Heart left ventricle (tissue), 13 donors: Measurements from ENCODE around the gene PRDX2.

ENCODE experiments used
- CTCF ChIP-seq, 12 donors: fragments of 200-600 bp; sonication (generic) in 4 of 12; IDR thresholded peaks; one replicate each; pipeline versions ENCODE4 v1.5.0 to v1.8.0; 2018 to 2022; ENCODE audit warnings: antibody characterized with exemption in 12 of 12, mild to moderate bottlenecking in 5 of 12
- POLR2A ChIP-seq, 2 donors: fragments of 450-650 bp; IDR thresholded peaks; one replicate each; pipeline ENCODE4 v1.6.1; 2017; ENCODE audit warnings: antibody characterized with exemption in 2 of 2, mild to moderate bottlenecking in 2 of 2, moderate library complexity in 2 of 2
- donor health status: ischemic (EF 13 %, LVEDD 7.1; RV severe dilation, severe dysfunction).
- donor health status: DM: no; HTN: yes; CAD: no.
- donor health status: DM: no; HTN: no; CAD: no.
- donor health status: ischemic (EF 25% LVEDD 6.9; RV normal size, moderate dysfunction).
- donor health status: ischemic (EF 25% LVEDD 5.7; RV mildly dilated, moderate dysfunction).
- donor health status: ischemic (EF 35%, LVEDD 5.7; RV mildly dilated, moderate dysfunction).
- donor health status: nonischemic (EF 11% LVEDD 7.7; RV severe dilation, severe dysfunction).
- donor health status: DM: yes; HTN: yes; CAD: no.
- donor health status: PGD.
- donor health status: ischemic (EF 29% LVEDD 5.4; RV normal size, mild dysfunction).
- donor health status: nonischemic (EF 23%, LVEDD 6.1; RV moderate dilation, normal function).

- no peak for TF ChIP-seq CTCF (IDR thresholded peaks at IDR 0.05)
- no peak for TF ChIP-seq POLR2A (IDR thresholded peaks at IDR 0.05)
These were observed 12.3 kb downstream of the PRDX2 start for GRCh38 chr19:12789098-12789903.
